ENCODE measurements around the gene GPR160. TPM values are rescaled to one million over a fixed set of nuclear protein-coding genes. Genes with fewer than 3 reads are reported as not detected.

The GPR160 gene
- total and polyA plus RNA-seq, 9 of the 15 experiments (the other 6 are each of a cell fraction or from before 2014, with no cell fraction given): 1.3 to 10.5 (median 8.3) TPM

DNA sequence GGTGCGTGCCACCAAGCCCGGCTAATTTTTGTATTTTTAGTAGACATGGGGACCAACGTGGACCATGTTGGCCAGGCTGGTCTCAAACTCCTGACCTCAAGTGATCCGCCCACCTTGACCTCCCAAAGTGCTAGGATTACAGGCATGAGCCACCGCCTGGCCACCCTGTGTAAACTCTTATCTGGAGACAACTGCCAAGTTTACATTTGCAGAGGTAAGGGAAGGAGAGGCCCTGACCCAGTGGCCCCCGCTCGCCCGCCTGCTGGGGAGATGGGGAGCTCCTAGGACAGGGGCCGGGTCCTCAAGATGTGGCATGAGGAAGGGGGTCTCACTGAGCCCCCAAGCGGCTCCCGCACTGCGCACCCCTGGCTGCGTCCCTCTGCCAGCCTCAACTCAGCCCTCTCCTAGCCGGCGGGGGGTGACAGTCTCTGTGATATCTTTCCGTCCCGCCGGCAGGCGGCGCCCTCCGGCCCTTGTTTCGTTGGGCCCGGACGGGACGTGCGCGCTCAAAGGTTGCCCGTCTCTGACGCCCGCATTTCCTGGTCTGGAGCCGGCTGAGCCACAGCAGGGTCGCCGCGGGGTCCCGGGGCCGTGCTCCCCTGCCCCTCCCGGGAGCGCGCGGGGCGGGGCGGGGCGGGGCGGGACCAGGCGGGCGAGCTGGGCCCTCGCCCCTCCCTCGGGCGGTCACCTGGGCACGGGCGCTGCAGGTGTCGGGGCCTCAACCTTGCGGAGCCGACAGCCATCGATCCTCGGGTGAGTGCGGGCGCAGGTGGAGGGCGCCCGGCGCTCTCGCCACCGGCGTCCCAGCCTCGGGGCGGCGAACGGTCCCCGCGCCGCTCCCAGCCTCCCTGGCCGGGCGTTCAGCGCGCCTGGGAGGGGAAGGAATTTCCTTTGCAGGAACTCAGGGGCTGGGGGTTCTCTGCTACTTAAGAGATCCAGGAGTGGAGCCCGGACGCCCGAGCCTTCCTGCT is at the start of gene GPR160 (continued):
- TF ChIP-seq TBL1XR1 (IDR thresholded peaks at IDR 0.05; ENCODE audit: low read length in 2 of 2) (no peak), ZNF384 (IDR thresholded peaks at IDR 0.05; ENCODE audit: low read depth, low read length) (no peak), MEF2D (tag; conservative IDR thresholded peaks at IDR 0.05; ENCODE audit: low read depth) (no peak), NUFIP1 (IDR thresholded peaks at IDR 0.05; ENCODE audit: partially characterized antibody) (no peak), TAL1 (IDR thresholded peaks at IDR 0.05) (no peak), MTA2 (IDR thresholded peaks at IDR 0.05; ENCODE audit: low read depth) (no peak), FIP1L1 (IDR thresholded peaks at IDR 0.05; ENCODE audit: low read depth, low read length, poor library complexity, severe bottlenecking) (no peak), ETS2 (tag; IDR thresholded peaks at IDR 0.05; ENCODE audit: borderline replicate concordance, poor library complexity, severe bottlenecking) (no peak), RFX7 (CRISPR knock-in tag; IDR thresholded peaks at IDR 0.05) (no peak), STAG1 (CRISPR knock-in tag; IDR thresholded peaks at IDR 0.05; ENCODE audit: borderline replicate concordance) (peak; percentile 30; the same call in 1 of the 2 replicates), COPS2 (conservative IDR thresholded peaks at IDR 0.05) (no peak), ZBTB17 (CRISPR knock-in tag; IDR thresholded peaks at IDR 0.05) (peak; percentile 69), ZC3H11A (IDR thresholded peaks at IDR 0.05; ENCODE audit: low read depth, low read length) (no peak), ESRRA (IDR thresholded peaks at IDR 0.05; ENCODE audit: borderline replicate concordance, low read depth) (0 out of 2 replicates have a peak, but pooled peaks have one; percentile 32), DIDO1 (tag; IDR thresholded peaks at IDR 0.05; ENCODE audit: low read depth) (no peak), SMARCC2 (IDR thresholded peaks at IDR 0.05; ENCODE audit: low read depth) (no peak), GATAD2A (IDR thresholded peaks at IDR 0.05) (no peak), E2F3 (CRISPR knock-in tag; IDR thresholded peaks at IDR 0.05) (no peak)
- TF ChIP-seq, protein P1, sequence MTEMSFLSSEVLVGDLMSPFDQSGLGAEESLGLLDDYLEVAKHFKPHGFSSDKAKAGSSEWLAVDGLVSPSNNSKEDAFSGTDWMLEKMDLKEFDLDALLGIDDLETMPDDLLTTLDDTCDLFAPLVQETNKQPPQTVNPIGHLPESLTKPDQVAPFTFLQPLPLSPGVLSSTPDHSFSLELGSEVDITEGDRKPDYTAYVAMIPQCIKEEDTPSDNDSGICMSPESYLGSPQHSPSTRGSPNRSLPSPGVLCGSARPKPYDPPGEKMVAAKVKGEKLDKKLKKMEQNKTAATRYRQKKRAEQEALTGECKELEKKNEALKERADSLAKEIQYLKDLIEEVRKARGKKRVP (CRISPR knock-in tag; IDR thresholded peaks at IDR 0.05): no peak
- TF ChIP-seq, protein P2, sequence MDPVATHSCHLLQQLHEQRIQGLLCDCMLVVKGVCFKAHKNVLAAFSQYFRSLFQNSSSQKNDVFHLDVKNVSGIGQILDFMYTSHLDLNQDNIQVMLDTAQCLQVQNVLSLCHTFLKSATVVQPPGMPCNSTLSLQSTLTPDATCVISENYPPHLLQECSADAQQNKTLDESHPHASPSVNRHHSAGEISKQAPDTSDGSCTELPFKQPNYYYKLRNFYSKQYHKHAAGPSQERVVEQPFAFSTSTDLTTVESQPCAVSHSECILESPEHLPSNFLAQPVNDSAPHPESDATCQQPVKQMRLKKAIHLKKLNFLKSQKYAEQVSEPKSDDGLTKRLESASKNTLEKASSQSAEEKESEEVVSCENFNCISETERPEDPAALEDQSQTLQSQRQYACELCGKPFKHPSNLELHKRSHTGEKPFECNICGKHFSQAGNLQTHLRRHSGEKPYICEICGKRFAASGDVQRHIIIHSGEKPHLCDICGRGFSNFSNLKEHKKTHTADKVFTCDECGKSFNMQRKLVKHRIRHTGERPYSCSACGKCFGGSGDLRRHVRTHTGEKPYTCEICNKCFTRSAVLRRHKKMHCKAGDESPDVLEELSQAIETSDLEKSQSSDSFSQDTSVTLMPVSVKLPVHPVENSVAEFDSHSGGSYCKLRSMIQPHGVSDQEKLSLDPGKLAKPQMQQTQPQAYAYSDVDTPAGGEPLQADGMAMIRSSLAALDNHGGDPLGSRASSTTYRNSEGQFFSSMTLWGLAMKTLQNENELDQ (CRISPR knock-in tag; IDR thresholded peaks at IDR 0.05; ENCODE audit: borderline replicate concordance): no peak
- TF ChIP-seq, protein P3, sequence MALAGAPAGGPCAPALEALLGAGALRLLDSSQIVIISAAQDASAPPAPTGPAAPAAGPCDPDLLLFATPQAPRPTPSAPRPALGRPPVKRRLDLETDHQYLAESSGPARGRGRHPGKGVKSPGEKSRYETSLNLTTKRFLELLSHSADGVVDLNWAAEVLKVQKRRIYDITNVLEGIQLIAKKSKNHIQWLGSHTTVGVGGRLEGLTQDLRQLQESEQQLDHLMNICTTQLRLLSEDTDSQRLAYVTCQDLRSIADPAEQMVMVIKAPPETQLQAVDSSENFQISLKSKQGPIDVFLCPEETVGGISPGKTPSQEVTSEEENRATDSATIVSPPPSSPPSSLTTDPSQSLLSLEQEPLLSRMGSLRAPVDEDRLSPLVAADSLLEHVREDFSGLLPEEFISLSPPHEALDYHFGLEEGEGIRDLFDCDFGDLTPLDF (CRISPR knock-in tag; IDR thresholded peaks at IDR 0.05): no peak
- TF ChIP-seq, protein P4, sequence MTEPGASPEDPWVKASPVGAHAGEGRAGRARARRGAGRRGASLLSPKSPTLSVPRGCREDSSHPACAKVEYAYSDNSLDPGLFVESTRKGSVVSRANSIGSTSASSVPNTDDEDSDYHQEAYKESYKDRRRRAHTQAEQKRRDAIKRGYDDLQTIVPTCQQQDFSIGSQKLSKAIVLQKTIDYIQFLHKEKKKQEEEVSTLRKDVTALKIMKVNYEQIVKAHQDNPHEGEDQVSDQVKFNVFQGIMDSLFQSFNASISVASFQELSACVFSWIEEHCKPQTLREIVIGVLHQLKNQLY (CRISPR knock-in tag; conservative IDR thresholded peaks at IDR 0.05): no peak

Measured in K562 (cell line).